Measurements from ENCODE around the gene ZHX3.

DNA sequence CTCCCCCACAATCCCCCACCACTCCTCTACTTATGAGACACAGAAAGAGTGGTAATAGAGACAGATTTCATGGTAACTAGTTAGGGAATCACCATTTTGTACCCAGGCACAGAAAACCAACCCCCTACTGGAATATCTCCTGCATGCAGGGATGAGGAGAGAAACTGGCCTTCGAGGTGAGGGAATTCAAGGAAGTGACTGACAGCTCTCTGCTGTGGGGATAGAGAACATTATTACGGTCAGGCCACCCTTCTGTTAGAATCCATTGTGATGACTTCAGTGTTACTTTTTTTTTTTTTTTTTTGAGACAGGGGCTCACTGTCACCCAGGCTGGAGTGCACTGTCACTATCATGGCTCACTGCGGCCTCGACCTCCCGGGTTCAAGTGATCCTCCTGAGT lies 9.6 kb upstream of the ZHX3 start:
- TF ChIP-seq, protein P1, sequence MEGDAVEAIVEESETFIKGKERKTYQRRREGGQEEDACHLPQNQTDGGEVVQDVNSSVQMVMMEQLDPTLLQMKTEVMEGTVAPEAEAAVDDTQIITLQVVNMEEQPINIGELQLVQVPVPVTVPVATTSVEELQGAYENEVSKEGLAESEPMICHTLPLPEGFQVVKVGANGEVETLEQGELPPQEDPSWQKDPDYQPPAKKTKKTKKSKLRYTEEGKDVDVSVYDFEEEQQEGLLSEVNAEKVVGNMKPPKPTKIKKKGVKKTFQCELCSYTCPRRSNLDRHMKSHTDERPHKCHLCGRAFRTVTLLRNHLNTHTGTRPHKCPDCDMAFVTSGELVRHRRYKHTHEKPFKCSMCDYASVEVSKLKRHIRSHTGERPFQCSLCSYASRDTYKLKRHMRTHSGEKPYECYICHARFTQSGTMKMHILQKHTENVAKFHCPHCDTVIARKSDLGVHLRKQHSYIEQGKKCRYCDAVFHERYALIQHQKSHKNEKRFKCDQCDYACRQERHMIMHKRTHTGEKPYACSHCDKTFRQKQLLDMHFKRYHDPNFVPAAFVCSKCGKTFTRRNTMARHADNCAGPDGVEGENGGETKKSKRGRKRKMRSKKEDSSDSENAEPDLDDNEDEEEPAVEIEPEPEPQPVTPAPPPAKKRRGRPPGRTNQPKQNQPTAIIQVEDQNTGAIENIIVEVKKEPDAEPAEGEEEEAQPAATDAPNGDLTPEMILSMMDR (IDR thresholded peaks at IDR 0.05; ENCODE audit: low read depth, low read length, poor library complexity, severe bottlenecking): no peak
- TF ChIP-seq EZH2phosphoT487 (IDR thresholded peaks at IDR 0.05; ENCODE audit: borderline replicate concordance, low read length): no peak

Measured in DOHH2 (cell line).